Dedifferentiated amniotic fluid mesenchymal stem cell (primary cell): ENCODE data around the gene MAML2.
A peak's percentile ranks its signal among the peaks of the same experiment; 100 is the strongest.

ENCODE experiments used
- DNase-seq: peaks from one replicate; pipeline ENCODE4 v3.0.0-alpha.2; 2016; ENCODE audit errors: extremely low spot score

Gene MAML2

DNA sequence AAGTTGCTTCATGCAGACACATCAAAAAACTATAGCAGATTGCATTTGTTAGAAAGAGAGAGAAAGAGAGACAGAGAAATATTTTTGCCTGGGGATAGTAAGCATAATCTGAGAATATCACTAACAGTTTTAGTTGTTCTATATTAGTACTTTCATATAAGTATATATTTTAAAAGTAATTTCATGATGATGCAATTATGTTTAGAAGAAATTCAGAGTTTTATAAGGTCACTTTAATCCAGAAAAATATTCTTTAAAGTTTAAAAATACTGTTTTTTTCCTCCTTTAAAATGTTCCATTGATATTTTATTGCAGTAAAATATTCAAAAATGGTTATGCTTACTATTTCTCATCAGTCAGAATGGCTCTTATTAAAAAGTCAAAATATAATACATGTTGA lies 332.3 kb downstream of the MAML2 start:
- DNase-seq, result no peak

DNA sequence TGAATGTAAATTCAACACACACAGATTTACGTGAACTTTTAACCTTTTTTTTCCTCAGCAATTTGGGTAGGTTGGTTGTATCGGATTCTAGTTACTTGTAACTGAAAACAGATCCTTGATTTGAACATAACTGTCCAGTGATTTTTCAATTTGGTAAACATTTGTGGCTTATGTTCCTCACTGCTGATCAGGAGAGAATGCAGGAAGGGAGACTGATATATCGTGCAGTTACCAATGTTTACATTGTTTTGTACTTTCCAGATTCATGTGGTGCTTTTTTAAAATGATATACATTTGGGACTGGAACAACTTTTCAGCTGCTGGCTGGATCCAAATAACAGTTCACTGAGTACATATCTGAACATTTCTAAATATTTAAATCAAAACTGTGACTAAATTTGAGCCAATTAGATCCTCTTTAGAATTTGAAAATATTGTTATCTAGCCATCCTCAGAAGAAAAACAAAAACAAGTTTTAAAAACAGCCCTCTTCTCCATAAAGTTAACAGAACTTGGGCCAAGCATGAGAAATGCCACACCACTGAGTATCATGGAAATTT lies 334.8 kb downstream of the MAML2 start:
- DNase-seq, result peak; percentile 45

DNA sequence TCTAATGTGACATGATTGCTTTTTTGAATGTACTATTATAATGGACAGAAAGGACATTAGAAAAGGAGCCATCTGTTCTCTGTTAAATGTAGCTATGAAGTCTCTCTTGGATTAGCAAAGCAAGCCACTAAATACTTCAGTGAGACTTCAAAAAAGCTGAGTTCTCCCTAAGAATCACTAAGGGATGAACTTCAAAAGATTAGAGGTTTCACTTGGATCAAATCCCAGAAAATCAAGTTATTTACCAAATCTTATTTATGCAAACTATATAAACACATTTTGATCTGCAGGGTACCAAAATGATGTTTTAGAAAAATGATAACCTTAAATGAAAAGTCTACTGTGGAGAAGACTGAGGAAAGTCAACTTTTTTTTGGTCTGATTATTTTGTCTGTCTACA lies 337.0 kb downstream of the MAML2 start:
- no peak for DNase-seq

DNA sequence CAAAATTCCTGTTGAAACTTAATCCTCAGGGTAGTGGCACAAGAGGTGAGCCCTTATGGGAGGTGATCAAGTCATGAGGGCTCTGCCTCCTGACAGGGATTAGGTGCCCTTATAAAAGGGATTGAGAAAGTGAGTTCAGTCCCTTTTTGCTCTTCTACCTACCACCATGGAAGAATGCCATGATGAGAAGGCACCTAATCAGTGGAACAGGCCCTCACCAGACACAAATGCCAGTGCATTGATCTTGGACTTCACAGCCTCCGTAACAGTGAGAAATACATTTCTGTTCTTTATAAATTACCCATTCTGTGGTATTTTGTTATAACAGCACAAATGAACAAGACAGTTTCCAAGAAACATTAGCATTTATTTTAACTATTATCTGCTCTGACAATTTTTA lies 338.1 kb downstream of the MAML2 start:
- no peak for DNase-seq

DNA sequence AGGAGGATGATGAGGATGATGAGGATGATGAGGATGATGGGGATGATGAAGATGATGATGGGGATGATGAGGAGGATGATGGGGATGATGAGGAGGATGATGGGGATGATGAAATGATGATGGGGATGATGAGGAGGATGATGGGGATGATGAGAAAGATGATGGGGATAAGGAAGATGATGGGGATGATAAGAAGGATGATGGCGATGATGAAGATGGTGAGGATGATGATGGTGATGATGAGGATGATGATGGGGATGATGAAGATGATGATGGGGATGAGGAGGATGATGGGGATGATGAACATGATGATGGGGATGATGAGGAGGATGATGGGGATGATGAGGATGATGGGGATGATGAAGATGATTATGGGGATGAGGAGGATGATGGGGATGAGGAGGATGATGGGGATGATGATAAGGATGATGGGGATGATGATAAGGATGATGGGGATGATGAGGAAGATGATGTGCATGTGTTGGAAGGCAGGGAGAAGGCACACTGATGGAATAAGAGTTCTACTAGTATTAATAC lies 340.2 kb downstream of the MAML2 start:
- DNase-seq, result no peak

DNA sequence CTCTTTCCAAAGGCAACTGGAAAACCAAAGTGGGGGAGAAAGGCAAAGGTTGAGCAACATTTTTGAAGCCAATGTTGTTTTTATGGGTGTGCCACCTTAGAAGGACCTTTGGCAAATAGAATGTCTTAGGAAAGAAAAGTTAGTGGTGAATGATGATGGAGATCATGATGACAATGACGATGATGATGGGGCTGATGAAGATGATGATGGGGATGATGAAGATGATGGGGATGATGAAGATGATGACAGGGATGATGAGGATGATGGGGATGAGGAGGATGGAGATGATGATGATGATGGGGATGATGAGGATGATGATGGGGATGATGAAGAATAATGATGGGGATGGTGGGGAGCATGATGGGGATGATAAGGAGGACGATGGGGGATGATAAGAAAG lies 340.7 kb downstream of the MAML2 start:
- no peak for DNase-seq

DNA sequence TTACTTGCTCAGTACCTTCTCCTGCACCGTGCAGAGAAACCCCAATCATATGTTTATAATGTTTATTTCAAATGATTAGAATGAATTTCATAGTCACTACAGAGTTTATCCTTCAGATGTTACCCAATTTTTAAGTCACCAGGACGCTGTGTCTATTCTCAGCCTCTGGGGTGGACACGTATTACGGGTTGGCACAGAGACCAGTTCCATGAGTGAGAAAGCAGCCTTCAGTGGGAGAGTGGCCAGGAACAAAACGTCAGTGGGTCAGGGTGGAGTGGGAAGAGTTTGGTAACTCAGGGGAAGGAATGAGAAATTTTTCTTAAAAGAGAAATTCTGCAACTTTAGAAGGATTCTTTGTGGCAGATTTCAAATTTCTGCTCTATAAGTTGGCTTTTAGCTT lies 342.0 kb downstream of the MAML2 start:
- DNase-seq, result peak; percentile 71

DNA sequence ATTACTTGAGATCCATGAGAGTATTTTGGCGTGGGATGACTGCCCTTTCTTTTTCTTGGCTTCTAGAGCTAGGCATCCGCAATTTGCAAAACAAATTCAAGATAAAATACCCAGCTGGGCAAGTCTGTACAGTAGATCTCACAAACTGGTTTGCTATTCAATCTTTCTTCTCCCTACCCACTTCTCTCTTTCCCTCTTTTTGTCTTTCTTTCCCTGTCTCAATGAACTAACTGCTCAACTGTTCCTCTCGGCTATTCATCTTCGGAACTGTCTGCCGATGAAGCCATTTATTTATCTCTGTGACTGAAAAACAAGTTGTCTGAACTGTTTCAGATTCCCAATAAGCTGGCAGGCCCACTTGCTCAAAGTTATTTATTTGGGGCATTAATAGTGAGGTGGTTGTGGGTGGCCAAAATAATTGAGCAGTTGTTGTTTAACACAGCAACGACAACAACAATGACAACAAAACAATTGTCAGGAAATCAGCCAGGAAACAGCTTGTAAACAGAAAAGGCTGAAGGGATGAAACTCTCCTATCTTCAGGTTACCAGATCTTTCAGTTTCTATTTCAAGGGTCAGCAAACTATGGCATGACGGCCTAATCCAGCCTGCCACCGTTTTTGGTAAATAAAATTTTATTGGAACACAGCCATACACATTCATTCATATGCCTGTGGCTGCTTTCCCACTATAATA lies 343.1 kb downstream of the MAML2 start:
- DNase-seq, result no peak

DNA sequence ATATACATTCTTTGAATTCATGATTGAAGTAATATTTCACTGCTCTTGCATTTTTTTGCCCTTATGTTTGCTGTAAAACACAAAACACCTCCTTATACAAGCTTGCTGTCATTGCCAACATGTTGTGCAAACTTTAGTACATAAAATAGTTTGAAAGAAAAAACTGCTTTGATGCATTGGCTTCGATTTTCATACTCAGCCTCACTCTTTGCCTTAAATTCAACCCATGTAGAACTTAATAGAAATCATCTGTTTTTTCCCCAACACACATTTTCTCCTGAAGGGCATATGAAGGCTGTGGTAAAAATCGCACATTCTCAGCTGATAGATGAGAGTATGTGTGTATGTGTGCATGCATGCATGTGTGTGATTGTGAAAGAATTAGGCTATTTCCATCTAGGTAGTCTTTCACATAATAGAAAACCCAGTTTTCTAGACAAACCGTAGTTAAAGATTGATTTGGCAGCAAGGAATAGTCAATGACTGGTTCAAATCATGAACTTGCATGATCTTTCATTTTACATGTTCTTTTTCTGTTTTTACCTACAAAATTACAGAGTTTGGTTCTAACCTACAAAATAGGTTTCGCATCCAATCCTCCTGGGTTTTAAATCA lies 346.3 kb downstream of the MAML2 start:
- peak; percentile 44 for DNase-seq

DNA sequence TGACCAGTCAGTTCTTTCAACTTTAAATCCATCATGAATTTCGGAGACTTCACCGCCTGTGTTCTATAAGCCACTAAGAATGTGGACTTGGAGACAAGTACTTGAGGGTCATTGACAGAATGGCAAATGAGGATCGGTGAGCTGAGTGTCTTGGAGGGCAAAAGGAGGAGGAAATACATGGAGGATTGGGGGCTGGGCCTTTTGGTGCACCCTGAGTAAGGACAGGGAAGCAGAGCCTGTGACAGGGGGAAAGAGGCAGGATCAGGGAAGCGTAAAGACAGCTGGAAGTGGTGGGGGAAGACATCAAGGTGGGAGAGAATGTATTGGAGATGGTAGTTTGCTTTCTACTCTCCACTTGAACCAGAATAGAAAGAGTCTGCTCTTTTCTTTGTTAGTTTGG lies 348.7 kb downstream of the MAML2 start:
- DNase-seq, result no peak

DNA sequence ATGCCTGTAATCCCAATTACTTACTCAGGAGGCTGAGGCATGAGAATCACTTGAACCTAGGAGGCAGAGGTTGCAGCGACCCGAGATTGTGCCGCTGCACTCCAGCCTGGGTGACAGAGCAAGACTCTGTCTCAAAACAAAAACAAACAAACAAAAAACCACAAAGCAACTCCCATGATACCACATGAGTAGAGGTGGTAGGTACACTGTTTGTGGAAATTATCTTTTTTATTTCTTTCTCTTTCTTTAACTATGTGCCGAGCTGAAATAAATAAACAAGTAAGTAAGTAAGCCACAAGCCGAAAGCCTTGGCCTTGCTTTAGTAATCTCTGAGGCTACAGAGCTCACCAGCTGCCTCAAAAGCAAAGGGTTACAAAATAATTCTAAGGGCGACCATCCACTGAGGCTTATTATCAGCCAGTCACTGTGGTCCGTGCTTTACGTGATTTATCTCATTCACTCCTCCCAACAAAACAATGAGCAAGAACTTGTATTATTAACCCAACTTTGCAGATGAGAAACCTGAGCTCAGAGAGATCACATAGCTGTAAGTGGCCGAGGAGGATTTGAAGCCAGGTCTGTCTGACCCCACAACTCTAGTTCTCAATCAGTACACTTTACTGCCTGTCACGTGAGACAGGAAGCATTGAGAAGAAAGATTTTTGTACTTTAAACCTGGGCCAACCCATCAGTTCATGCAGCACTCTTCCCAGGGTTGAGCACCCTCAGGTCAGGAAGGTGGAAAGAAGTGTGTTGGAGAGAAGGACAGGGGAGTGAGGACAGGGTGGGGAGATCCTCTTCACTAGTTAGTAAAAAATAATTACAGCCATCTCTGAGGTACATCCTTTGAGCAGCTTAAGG lies 349.3 kb downstream of the MAML2 start:
- DNase-seq, result no peak

DNA sequence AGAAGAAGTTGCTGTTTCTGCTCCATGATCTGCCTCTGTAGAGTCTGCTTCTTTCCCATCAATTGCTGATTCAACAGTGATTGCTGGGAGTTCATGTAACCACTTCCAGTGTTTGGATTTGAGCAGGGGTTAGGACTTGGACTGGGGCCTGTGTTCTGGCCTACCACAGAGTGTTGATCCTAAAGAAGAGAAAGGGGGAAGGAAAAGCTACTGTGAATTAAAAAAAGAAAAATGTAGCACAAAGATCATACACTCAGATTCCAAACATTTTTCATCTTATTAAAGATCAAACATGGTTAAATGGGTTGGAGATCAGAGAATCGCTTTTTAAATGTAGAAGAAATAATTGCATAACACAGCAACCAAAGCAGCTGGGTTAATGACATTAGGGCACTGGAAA lies 351.4 kb downstream of the MAML2 start:
- no peak for DNase-seq

DNA sequence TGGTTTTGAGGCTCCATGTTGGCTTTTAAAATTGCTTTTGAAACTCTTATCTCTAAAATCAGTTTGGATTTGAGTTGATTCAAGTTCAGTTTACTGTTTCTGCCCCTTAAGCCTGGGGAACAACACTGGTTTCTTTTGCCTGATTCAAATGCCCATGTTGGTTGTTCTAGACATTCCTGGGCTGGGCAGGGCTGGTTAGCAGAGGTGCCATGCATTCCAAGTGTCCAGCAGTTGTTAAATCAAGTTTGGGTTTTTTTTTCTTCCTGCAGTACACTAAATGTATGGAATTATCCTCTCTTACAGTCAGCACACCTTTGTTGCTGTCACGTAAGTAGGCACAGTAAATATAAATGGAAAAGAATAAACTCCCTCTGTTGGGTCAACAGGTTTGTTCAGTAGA lies 351.9 kb downstream of the MAML2 start:
- peak; percentile 49 for DNase-seq

DNA sequence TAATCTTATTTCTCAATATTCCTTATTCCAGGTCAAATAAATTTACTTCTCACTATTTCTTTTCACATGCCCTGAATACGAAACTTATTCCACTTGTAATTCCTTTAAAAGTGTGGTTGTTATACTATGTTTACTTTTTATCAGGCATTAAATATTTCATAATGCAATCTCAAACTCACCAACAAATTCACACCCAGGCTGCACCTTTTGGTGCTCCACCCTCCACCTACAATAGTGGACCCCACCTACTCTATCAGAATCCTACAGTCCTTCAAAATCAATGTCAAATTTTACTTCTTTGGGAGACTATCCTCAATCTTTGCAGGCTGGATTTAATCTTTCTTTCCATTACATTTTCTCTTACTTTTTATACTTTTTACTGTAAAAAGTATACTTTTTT lies 353.2 kb downstream of the MAML2 start:
- DNase-seq, result no peak

DNA sequence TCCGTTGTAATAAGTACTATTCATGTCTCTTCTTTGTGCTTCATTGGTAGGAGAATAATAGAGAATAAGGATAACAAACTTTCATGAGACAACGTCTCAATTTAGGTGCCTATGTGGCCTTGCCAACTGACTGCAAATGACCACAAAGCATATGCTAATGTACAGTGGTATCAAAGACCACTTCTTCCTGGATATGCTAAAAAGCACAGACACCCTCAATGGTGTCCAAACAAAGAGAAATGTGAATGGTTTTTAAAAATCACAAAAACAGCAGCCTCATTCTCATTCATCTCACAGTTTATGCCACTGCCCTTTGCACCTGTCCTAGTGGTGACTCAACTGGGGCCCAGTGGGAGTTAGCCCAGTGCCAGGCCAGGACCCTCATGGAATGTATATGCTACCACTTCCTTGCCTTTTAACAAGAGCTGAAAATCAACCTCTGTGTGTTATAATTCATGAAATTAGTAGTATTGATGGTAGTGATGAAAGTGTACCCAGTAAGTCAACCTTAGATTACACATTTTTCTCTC lies 353.9 kb downstream of the MAML2 start:
- no peak for DNase-seq

DNA sequence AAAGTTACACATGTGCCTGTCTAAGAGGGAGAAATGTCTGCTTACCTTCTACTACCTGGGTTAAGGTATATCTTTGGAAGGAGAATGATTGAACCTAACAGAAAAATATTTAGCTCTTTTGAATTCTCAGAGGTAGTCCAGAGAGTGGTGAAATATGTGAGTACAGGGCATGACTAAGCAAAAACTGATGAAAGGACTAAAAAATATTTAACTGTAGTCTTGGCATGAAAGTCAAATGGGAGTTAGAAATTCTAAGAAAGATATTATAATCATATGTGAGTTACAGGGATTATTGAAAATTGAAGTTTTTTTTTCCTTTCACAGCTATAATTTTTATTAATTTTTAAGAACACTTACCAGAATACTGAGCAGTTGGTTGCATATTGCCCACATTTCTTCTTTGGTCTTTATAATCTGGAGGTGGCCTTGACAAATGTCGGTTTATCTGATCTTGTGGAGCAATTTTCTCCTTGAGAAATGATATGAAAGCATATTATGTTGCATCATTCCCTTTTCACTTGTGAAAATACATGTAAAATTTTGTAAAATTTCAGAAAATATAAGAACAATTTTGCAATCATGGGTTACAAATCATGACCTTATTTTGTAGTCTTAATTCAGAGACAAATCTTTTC lies 357.7 kb downstream of the MAML2 start:
- peak; percentile 41 for DNase-seq

DNA sequence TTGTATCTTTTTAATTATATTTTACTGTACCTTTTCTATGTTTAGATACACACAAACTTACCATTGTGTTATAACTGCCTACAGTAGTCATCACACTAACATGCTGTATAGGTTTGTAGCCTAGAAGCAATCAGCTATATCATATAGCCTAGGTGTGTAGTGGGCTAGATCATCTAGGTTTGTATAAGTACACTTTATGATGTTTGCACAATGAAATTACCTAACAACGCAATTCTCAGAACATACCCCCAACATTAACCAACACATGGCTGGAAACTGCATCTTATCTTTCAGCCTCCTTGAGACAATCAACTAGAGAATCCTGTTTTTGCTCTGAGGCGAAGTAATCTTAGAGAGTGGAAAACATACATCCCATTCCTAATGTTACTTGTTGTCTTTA lies 358.9 kb downstream of the MAML2 start:
- DNase-seq, result no peak

DNA sequence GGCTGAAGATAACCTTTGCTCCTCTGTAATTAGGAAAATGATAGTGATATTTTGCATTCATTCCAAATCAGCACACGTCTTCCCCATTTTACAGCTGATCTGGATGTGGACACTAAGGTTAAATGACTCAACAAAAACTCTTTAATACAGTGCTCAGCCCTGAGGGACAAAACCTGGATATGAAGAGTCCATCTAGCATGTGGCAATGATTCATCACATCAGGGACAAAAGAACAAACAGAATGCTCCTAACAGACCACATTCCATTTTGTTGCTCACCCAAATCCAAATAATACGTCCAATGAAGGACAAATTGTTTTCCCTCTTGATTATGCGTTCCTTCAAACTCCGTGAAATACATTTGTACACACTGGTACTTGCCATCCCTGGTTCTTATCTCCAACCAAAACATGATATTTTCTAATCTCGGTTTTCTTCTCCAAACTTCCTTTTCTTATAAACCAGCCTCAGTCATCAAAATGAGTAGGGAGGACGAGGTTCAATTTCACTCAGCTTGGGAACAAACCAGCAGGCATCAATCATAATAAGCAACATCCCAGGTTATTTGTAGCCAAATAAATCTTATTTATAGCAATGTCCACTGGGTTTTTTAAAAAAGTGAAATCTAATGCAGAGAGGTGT lies 365.3 kb downstream of the MAML2 start:
- DNase-seq, result no peak

DNA sequence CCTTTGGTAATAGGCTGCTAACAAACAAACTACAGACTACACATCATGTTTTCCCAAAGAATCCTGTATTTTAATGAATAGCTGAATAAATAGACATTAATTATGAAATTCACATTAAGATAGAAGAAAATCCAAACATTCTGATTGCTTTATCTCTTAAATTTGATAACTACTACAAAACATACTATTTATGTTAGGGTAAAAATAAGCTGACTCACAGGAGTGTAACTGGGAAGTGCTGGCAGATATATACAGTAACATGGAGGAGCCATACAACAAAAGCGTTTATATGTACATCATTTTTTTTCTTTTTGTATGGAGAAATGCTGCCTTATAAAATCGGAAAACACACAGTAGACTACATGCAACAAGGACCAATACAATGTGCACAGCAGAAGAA lies 366.4 kb downstream of the MAML2 start:
- DNase-seq, result no peak

DNA sequence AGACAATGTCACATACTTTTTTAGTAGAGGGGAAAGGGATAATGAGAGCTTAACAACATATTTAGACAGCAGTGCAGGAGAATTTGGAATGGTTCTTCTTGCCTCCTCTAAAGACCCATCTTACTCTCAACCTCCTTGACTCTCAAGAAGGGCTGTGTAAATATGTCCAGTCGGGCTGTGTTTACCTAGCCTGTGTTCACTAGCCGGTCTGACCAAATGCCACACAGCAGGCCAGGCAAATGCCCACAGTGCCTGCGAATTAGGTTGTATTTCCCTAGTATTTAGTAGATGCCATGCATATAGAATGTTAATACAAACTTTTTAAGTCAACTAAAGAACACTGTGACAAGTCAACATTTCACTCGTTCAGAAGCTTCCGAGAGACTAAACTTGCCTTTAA lies 367.7 kb downstream of the MAML2 start:
- no peak for DNase-seq

DNA sequence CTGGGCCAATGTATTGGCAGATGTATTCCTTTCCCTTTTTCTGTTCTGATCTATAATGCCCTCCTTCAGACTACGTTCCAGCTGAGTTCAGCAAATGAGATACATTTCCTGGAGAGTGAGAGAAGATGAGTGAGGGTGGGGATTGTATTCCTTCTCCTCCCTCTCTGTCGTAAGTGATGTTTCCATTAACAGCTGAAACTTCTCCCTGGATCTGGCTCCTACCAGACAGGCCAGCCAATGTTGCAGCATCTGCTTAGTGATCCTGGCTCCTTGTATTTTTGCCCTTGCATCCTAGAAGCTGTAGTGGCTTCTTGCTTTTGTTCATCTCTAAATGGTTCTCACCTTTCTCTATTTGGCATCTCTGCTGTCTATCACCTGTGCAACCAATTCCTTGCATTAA lies 370.9 kb downstream of the MAML2 start:
- no peak for DNase-seq
